ENCODE measurements around the gene ZNF117. TPM values are rescaled to one million over a fixed set of nuclear protein-coding genes. Genes with fewer than 3 reads are reported as not detected.
A peak's percentile ranks its signal among the peaks of the same experiment; 100 is the strongest.

ZNF117 gene
- total RNA-seq, 1 experiment from 2014 or later, result 2.5 TPM

DNA sequence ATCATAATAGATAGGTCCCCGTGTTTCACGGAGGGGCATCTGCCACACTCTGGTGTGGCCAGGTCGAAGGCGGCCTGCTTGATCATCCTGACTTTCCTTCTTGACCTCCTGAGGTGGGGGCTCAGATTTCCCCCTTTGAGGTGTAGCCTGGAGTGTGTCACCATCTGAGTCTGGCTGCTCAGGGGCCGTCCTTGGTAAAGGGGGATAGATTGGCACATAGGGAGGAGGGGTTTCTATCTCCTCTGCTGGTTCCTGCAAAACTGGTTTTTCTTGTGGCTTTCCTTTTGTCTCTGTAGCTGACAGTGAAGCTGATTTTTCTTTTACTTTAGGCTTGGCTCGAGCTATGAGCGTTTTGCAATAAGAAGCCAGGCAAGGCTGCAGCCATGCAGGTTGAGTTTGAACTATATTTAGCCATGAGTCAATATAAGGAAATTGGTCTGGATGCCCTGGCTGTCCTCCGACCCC, 7.1 kb upstream of the ZNF117 start:
- Mint-ChIP-seq H3K27me3 (ENCODE audit: unreplicated experiment) (no peaks in the 10 kb centered on the region), H3K36me3 (ENCODE audit: insufficient read depth, unreplicated experiment) (peaks cover 33% of the 10 kb centered on the region), H3K4me1 (ENCODE audit: low read depth, unreplicated experiment) (peaks cover 10% of the 10 kb centered on the region), H3K27ac (ENCODE audit: unreplicated experiment) (peak overlapping the region; percentile 87), H3K4me3 (ENCODE audit: low read depth, unreplicated experiment) (no peak overlapping the region), H3K9me3 (ENCODE audit: low read depth, unreplicated experiment) (peaks cover 12% of the 10 kb centered on the region)
- CTCF ChIA-PET, result no interaction called here
- TF ChIP-seq, protein P1, sequence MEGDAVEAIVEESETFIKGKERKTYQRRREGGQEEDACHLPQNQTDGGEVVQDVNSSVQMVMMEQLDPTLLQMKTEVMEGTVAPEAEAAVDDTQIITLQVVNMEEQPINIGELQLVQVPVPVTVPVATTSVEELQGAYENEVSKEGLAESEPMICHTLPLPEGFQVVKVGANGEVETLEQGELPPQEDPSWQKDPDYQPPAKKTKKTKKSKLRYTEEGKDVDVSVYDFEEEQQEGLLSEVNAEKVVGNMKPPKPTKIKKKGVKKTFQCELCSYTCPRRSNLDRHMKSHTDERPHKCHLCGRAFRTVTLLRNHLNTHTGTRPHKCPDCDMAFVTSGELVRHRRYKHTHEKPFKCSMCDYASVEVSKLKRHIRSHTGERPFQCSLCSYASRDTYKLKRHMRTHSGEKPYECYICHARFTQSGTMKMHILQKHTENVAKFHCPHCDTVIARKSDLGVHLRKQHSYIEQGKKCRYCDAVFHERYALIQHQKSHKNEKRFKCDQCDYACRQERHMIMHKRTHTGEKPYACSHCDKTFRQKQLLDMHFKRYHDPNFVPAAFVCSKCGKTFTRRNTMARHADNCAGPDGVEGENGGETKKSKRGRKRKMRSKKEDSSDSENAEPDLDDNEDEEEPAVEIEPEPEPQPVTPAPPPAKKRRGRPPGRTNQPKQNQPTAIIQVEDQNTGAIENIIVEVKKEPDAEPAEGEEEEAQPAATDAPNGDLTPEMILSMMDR (IDR thresholded peaks at IDR 0.05; ENCODE audit: unreplicated experiment), result no peak
- intact Hi-C loops (cut with micrococcal nuclease; ENCODE audit: unreplicated experiment), result no loop called here
- peak; percentile 38 for DNase-seq
- BruUV-seq (replicated peaks), result no TSS peak

DNA sequence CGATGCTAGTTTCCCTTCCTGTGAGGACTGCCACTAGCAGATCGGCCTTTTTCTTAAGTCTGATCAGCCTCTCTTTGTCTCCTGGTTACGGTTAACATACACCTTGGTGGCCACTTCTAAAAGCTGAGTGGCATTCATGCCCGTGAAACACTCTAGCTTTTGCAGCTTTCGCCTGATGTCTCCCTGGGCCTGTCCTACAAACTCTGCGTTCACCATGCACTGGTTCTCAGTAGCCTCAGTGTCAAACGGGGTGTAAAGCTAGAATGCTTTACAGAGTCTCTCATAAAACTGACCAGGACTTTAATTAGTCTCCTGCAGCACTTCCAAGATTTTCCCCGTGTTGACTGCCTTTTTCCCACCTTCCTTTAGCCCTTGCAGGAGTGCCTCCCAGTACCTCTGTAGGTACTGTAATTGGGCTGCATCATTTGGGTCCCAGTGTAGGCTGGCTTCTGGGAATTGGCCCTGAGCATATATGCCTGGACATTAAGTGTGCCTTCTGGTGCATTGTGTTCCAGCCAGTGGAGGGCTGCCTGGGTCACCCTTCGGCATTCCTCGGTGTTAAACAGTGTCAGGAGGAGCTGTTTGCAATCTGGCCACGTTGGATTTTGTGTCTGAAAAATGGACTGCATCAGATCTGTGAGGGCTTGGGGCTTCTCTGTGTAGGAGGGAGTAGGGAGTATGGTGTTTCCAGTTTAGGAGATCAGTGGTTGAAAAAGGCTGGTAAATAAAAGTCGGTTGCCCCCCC, 6.5 kb upstream of the ZNF117 start:
- CTCF ChIA-PET, result no interaction called here
- no peak for DNase-seq
- Mint-ChIP-seq H3K36me3 (ENCODE audit: insufficient read depth, unreplicated experiment) (peaks cover 28% of the 10 kb centered on the region), H3K9me3 (ENCODE audit: low read depth, unreplicated experiment) (peaks cover 13% of the 10 kb centered on the region), H3K4me1 (ENCODE audit: low read depth, unreplicated experiment) (peaks cover 10% of the 10 kb centered on the region), H3K27me3 (ENCODE audit: unreplicated experiment) (no peaks in the 10 kb centered on the region), H3K27ac (ENCODE audit: unreplicated experiment) (peak overlapping the region; percentile 42), H3K4me3 (ENCODE audit: low read depth, unreplicated experiment) (no peak overlapping the region)
- TF ChIP-seq, protein P1 (IDR thresholded peaks at IDR 0.05; ENCODE audit: unreplicated experiment), result no peak
- intact Hi-C loops (cut with micrococcal nuclease; ENCODE audit: unreplicated experiment), result no loop called here
- BruUV-seq (replicated peaks), result no TSS peak

DNA sequence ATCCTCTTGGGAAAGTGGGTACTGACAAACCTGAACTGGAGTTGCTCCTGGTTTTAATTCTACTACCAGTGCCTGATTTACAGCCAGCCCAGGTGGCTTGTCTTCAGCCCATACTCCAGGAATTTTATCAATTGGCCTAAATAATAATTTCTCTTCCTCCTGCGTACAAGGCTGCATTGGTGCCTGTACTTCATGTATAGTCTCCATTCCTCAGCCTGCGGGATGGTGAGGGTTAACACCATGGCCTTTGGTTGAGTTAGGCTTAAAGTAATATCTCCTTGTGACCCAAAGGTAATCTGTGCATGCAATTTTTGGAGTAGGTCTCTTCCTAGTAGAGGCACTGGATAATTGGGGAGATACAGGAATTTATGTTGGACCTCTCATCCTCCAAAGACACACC, 5.5 kb upstream of the ZNF117 start:
- BruUV-seq (replicated peaks), result no TSS peak
- Mint-ChIP-seq H3K4me1 (ENCODE audit: low read depth, unreplicated experiment) (peaks cover 10% of the 10 kb centered on the region), H3K27ac (ENCODE audit: unreplicated experiment) (no peak overlapping the region), H3K9me3 (ENCODE audit: low read depth, unreplicated experiment) (peaks cover 14% of the 10 kb centered on the region), H3K4me3 (ENCODE audit: low read depth, unreplicated experiment) (no peak overlapping the region), H3K27me3 (ENCODE audit: unreplicated experiment) (no peaks in the 10 kb centered on the region), H3K36me3 (ENCODE audit: insufficient read depth, unreplicated experiment) (peaks cover 23% of the 10 kb centered on the region)
- TF ChIP-seq, protein P1 (IDR thresholded peaks at IDR 0.05; ENCODE audit: unreplicated experiment), result no peak
- DNase-seq, result no peak
- intact Hi-C loops (cut with micrococcal nuclease; ENCODE audit: unreplicated experiment), result no loop called here
- CTCF ChIA-PET, result no interaction called here

DNA sequence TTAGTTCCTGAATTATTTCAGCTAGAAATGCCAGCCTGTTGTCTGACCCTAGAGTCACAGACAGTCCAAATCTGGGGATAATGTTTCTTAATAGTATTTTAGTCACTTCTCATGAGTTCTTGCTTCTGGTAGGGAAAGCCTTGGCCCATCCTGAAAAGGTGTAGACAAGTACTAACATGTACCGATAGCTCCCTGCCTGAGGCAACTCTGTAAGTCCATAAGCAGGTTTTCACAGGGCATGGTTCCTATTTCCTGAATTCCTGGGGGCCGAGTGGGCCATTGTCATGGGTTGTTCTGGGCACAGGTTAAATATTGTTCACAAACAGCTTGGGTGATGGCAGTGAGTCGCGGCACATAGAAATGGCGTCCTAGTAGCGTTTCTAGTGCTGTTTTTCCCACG, 3.1 kb upstream of the ZNF117 start:
- Mint-ChIP-seq H3K36me3 (ENCODE audit: insufficient read depth, unreplicated experiment) (peaks cover 10% of the 10 kb centered on the region), H3K27me3 (ENCODE audit: unreplicated experiment) (no peaks in the 10 kb centered on the region), H3K27ac (ENCODE audit: unreplicated experiment) (no peak overlapping the region), H3K9me3 (ENCODE audit: low read depth, unreplicated experiment) (peaks cover 20% of the 10 kb centered on the region), H3K4me3 (ENCODE audit: low read depth, unreplicated experiment) (no peak overlapping the region), H3K4me1 (ENCODE audit: low read depth, unreplicated experiment) (peaks cover 7% of the 10 kb centered on the region)
- CTCF ChIA-PET, result no interaction called here
- DNase-seq, result no peak
- BruUV-seq (replicated peaks), result no TSS peak
- intact Hi-C loops (cut with micrococcal nuclease; ENCODE audit: unreplicated experiment), result no loop called here
- TF ChIP-seq, protein P1 (IDR thresholded peaks at IDR 0.05; ENCODE audit: unreplicated experiment), result no peak

Measured in Calu3 (cell line).